Naive B cell (primary cell): Measurements from ENCODE around the gene PPP1R13B. TPM values are rescaled to one million over a fixed set of nuclear protein-coding genes. Genes with fewer than 3 reads are reported as not detected.

Experiments used
- ATAC-seq, 2 donors: fragments of 150-1000 bp; cut with Tn5 transposase; 2 replicates each; pipeline ENCODE4 v1.10.0; 2021; ENCODE audit warnings: low read depth in 2 of 2, mild to moderate bottlenecking in 2 of 2, moderate library complexity in 2 of 2
- DNase-seq: peaks from one replicate; pipeline ENCODE4 v3.0.0; 2022
- H3K27ac Mint-ChIP-seq, 6 donors: one replicate each; pipeline ENCODE4 v1.8.0; 2020 to 2022; ENCODE audit warnings: mild to moderate bottlenecking in 6 of 6, mixed read lengths in 6 of 6, moderate library complexity in 5 of 6, inconsistent platforms in 2 of 6
- H3K27me3 Mint-ChIP-seq, 3 donors: one replicate each; pipeline ENCODE4 v1.8.0; 2021 to 2022; ENCODE audit warnings: mixed read lengths in 3 of 3, mild to moderate bottlenecking in 1 of 3
- H3K36me3 Mint-ChIP-seq, 2 donors: one replicate each; pipeline ENCODE4 v1.8.0; 2020 to 2022; ENCODE audit warnings: mixed read lengths in 2 of 2, inconsistent platforms in 1 of 2, mild to moderate bottlenecking in 1 of 2
- H3K4me1 Mint-ChIP-seq, 3 donors: one replicate each; pipeline ENCODE4 v1.8.0; 2020 to 2022; ENCODE audit warnings: mixed read lengths in 3 of 3, inconsistent platforms in 1 of 3, mild to moderate bottlenecking in 1 of 3, moderate library complexity in 1 of 3
- H3K4me3 Mint-ChIP-seq, 8 donors: one replicate each; pipeline ENCODE4 v1.8.0; 2020 to 2022; ENCODE audit warnings: mild to moderate bottlenecking in 8 of 8, mixed read lengths in 8 of 8, moderate library complexity in 8 of 8, inconsistent platforms in 2 of 8
- H3K9me3 Mint-ChIP-seq, 7 donors: one replicate each; pipeline ENCODE4 v1.8.0; 2020 to 2022; ENCODE audit warnings: mixed read lengths in 7 of 7, mild to moderate bottlenecking in 5 of 7, inconsistent platforms in 2 of 7, moderate library complexity in 1 of 7
- polyA plus RNA-seq, 6 donors: library from polyadenylated mRNA; unstranded; fragments of 300-500 nt; fragmentation: Illumina TruSeq; gene quantifications; one replicate each; pipeline ENCODE4 v1.2.3, GENCODE V29; 2021; ENCODE audit warnings: low read depth in 6 of 6

PPP1R13B gene
- polyA plus RNA-seq, 6 donors from 2014 or later = 0.65 to 4.6 (median 1.8) TPM; not detected in 1

- Mint-ChIP-seq H3K27me3 (no peaks in the 10 kb centered on the region), H3K36me3 (no peaks in the 10 kb centered on the region), H3K4me1 (peaks cover 24 to 46% (median 40%) of the 10 kb centered on the region in 3 donors), H3K9me3 (no peaks in the 10 kb centered on the region), H3K4me3 (peak within 1 kb of the TSS; percentile 90 to 99 (median 96)), H3K27ac (peak within 1 kb of the TSS; percentile 18 to 96 (median 87))
- peak; percentile 100 for DNase-seq
- ATAC-seq = peak; percentile 92 to 95
Observed at GRCh38 chr14:103715052-103716000, 132.0 kb downstream of the PPP1R13B start, which contains the start of the genes XRCC3 and ZFYVE21. TSS of gene XRCC3 (minus strand) at chr14:103715451. CDS start at chr14:103711087, 4,364 bp downstream. TSS of gene ZFYVE21 (plus strand) at chr14:103715810. CDS start at chr14:103715842, 32 bp downstream.

DNA sequence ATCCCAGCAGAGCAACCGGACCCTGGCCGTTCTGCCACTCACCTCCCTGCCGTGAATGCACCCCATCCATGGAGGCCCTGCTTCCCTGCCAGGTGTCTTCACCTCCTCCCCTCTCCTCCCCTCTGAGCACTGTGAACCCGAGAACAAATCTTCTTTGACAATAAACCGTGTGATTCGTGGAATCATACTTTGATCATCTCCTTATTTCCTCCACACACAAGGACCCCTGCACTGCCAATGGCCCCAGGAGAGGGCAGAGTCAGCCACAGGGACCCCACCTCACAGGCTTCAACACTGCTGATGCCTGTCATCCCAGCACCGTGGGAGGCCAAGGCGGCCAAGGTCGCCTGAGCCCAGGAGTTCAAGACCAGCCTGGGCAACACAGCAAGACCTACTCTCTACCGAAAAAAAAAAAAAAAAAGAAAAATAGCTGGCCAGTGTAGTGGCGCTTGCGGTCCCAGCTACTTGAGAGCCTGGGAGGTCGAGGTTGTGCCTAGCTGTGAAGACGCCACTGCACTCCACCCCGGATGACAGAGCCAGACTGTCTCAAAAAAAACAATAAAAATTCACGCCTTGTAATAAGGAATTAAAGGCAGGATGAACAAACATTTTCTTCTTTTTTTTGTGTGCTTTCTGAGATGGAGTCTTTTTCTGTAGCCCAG, 133.2 kb downstream of the PPP1R13B start:
- no peak for DNase-seq
- Mint-ChIP-seq H3K36me3 (no peaks in the 10 kb centered on the region), H3K4me3 (peak overlapping the region; percentile 73 to 99 (median 89)), H3K9me3 (no peaks in the 10 kb centered on the region), H3K4me1 (peaks cover 26 to 40% (median 35%) of the 10 kb centered on the region in 3 donors), H3K27me3 (no peaks in the 10 kb centered on the region), H3K27ac (peak overlapping the region in 2 of 6 donors; percentile 19 to 93)
- ATAC-seq = no peak

DNA sequence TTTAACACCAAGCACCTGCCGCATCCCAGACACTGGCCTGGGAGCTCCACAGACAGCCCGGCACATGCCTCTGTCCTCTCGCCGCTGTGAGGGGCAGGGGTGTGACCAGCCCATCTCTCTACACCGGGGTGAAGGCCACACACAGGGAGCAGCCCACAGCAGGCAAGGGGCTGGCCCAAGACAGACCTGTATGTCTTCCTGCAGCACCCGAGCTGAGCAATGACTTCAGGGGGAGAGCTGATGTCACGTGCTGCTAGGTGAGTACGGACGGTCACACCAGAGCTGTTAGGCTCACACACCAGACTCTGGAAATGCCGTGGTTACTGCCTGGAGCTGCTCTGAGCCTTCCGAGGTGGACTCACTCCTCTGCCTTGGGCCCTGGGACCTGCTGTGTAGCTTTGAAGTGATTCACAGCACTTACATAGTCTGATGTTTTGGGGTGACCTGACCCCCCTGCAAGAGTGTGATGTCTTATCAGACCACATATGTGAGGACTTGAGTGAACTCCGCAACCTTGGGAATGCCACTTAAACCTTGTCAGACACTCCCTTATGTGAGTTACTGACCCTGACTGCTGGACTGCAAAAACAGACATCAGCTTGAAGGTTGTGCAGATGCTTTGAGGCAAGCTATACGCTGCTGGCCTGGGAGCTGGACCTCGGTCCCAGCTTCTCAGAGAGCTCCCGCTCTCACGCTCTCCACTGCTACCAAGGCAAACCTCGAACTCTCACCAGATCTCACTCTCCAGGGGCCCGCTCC, 133.9 kb downstream of the PPP1R13B start:
- H3K27ac Mint-ChIP-seq = peak overlapping the region in 1 of 6 donors; percentile 51
- DNase-seq (no peak), ATAC-seq (no peak)
- no peaks in the 10 kb centered on the region for H3K27me3 Mint-ChIP-seq
- H3K4me1 Mint-ChIP-seq = peaks cover 23 to 36% (median 27%) of the 10 kb centered on the region in 3 donors
- peak overlapping the region; percentile 38 to 97 (median 78) for H3K4me3 Mint-ChIP-seq
- H3K9me3 Mint-ChIP-seq = no peaks in the 10 kb centered on the region
- H3K36me3 Mint-ChIP-seq = no peaks in the 10 kb centered on the region

GRCh38 chr14:103712633-103713247, 134.6 kb downstream of the PPP1R13B start:
- Mint-ChIP-seq H3K27ac (peak overlapping the region in 1 of 6 donors; percentile 51), H3K27me3 (no peaks in the 10 kb centered on the region), H3K9me3 (no peaks in the 10 kb centered on the region), H3K4me3 (peak overlapping the region in 5 of 8 donors; percentile 21 to 74 (median 50)), H3K36me3 (no peaks in the 10 kb centered on the region), H3K4me1 (peaks cover 17 to 29% (median 20%) of the 10 kb centered on the region in 3 donors)
- ATAC-seq = no peak
- no peak for DNase-seq

GRCh38 chr14:103711516-103712431, 135.6 kb downstream of the PPP1R13B start:
- DNase-seq = no peak
- Mint-ChIP-seq H3K9me3 (no peaks in the 10 kb centered on the region), H3K27ac (peak overlapping the region in 1 of 6 donors; percentile 69), H3K4me1 (peaks cover 12 to 20% (median 15%) of the 10 kb centered on the region in 3 donors), H3K4me3 (peak overlapping the region in 3 of 8 donors; percentile 21 to 65 (median 45)), H3K27me3 (no peaks in the 10 kb centered on the region), H3K36me3 (no peaks in the 10 kb centered on the region)
- ATAC-seq = no peak

GRCh38 chr14:103710771-103711377, 136.5 kb downstream of the PPP1R13B start:
- DNase-seq = no peak
- no peak for ATAC-seq
- Mint-ChIP-seq H3K4me3 (peak overlapping the region in 1 of 8 donors; percentile 16), H3K27me3 (no peaks in the 10 kb centered on the region), H3K4me1 (peaks cover 12 to 16% (median 15%) of the 10 kb centered on the region in 3 donors), H3K27ac (peak overlapping the region in 2 of 6 donors; percentile 13 to 50), H3K9me3 (no peaks in the 10 kb centered on the region), H3K36me3 (no peaks in the 10 kb centered on the region)

- peak overlapping the region in 1 of 6 donors; percentile 59 for H3K27ac Mint-ChIP-seq
- no peaks in the 10 kb centered on the region for H3K27me3 Mint-ChIP-seq
- no peak overlapping the region for H3K4me3 Mint-ChIP-seq
Observed at GRCh38 chr14:103709814-103710213, 137.6 kb downstream of the PPP1R13B start.

GRCh38 chr14:103708750-103709187, 138.6 kb downstream of the PPP1R13B start:
- ATAC-seq (no peak), DNase-seq (no peak)
- H3K4me3 Mint-ChIP-seq = no peak overlapping the region
- H3K36me3 Mint-ChIP-seq = no peaks in the 10 kb centered on the region
- no peaks in the 10 kb centered on the region for H3K9me3 Mint-ChIP-seq
- peaks cover 3 to 19% (median 8%) of the 10 kb centered on the region in 3 donors for H3K4me1 Mint-ChIP-seq
- H3K27me3 Mint-ChIP-seq = no peaks in the 10 kb centered on the region
- no peak overlapping the region for H3K27ac Mint-ChIP-seq

More at GRCh38 chr14:103709814-103710213, 137.6 kb downstream of the PPP1R13B start:
- no peak for ATAC-seq
- H3K4me1 Mint-ChIP-seq = peaks cover 7 to 14% (median 14%) of the 10 kb centered on the region in 3 donors
- H3K36me3 Mint-ChIP-seq = no peaks in the 10 kb centered on the region
- H3K9me3 Mint-ChIP-seq = no peaks in the 10 kb centered on the region
- no peak for DNase-seq

DNA sequence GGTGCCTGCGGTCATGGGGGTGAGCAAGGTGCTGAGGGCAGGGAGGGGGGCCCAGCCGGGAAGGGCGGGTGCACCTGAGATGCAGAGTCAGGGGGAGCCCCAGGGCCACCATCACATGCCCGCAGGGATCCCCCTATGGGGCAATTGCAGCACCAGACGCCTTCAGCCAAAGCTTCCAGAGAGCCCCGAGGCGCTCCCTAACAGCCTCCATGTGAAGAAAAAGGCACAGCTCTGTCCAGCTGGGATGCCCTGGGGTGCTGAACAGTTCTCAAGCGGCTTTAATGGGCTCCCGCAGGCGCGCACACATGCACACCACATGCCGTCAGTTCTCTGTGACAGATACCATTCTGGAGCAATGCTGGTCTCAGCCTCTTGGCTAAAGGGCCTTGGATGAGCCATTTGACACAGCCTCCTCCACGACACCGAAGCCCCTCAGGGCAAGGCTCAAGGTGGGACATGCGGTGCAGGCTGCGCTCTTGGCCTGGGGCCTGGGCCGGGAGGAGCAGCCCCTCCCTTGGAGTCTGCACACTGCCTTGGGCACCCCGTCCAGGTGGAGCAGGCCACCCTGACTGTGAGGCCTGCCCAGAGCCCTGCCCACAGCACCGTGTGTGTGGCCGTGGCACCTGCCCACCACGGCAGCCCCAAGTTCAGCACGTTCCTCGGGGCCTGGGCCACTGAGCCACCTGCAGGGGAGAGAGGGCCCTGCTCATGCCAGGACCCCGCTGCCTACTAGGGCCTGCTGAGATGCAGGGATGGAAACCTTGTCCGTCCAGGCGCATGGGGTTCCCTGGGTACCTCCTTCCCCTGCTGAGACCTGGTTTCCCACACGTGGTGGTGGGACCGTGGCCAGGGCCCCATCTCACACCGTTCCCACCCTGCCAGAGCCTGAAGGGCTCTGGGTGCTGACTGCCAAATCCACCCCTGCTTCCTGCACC, 139.8 kb downstream of the PPP1R13B start:
- no peak for ATAC-seq
- H3K27me3 Mint-ChIP-seq = no peaks in the 10 kb centered on the region
- H3K4me3 Mint-ChIP-seq = no peak overlapping the region
- DNase-seq = no peak
- H3K36me3 Mint-ChIP-seq = no peaks in the 10 kb centered on the region
- peak overlapping the region in 1 of 6 donors; percentile 19 for H3K27ac Mint-ChIP-seq
- peaks cover 3 to 21% (median 18%) of the 10 kb centered on the region in 3 donors for H3K4me1 Mint-ChIP-seq
- no peaks in the 10 kb centered on the region for H3K9me3 Mint-ChIP-seq

- no peak overlapping the region for H3K27ac Mint-ChIP-seq
- ATAC-seq (no peak), DNase-seq (no peak)
- no peak overlapping the region for H3K4me3 Mint-ChIP-seq
- H3K9me3 Mint-ChIP-seq = no peaks in the 10 kb centered on the region
- H3K27me3 Mint-ChIP-seq = no peaks in the 10 kb centered on the region
- peaks cover 8 to 30% (median 25%) of the 10 kb centered on the region in 3 donors for H3K4me1 Mint-ChIP-seq
- H3K36me3 Mint-ChIP-seq = no peaks in the 10 kb centered on the region
Observed at GRCh38 chr14:103706551-103707328, 140.6 kb downstream of the PPP1R13B start.
